Activated B cell treated with CpG ODN at 0.5 μM for 24 hours (primary cell): ENCODE measurements around the gene PAFAH2. TPM values are rescaled to one million over a fixed set of nuclear protein-coding genes. Genes with fewer than 3 reads are reported as not detected.

Experiments used
- ATAC-seq: fragments of 200-7000 bp; cut with Tn5 transposase; one replicate; pipeline ENCODE4 v1.10.0; 2021; ENCODE audit warnings: low read depth, mild to moderate bottlenecking, moderate library complexity
- CTCF ChIA-PET: fragments of 350-600 bp; sonication (Branson Sonifier 250); formaldehyde crosslinking; loops from one replicate; lab custom pipeline; 2021; ENCODE audit warnings: antibody characterized with exemption; lab: Charles Lee
- POLR2A ChIA-PET: fragments of 350-600 bp; sonication (Branson Sonifier 250); formaldehyde crosslinking; loops from one replicate; lab custom pipeline; 2021; ENCODE audit warnings: antibody characterized with exemption; lab: Charles Lee
- DNase-seq: peaks from one replicate; pipeline ENCODE4 v3.0.0; 2022
- H3K27ac Mint-ChIP-seq: one replicate; pipeline ENCODE4 v1.8.0; 2020; ENCODE audit warnings: mixed read lengths
- H3K27me3 Mint-ChIP-seq: one replicate; pipeline ENCODE4 v1.8.0; 2021; ENCODE audit warnings: mixed read lengths
- H3K36me3 Mint-ChIP-seq: one replicate; pipeline ENCODE4 v1.8.0; 2021; ENCODE audit warnings: low read depth, mixed read lengths
- H3K4me1 Mint-ChIP-seq: one replicate; pipeline ENCODE4 v1.8.0; 2021; ENCODE audit warnings: mixed read lengths
- H3K4me3 Mint-ChIP-seq: one replicate; pipeline ENCODE4 v1.8.0; 2020; ENCODE audit warnings: mild to moderate bottlenecking, mixed read lengths
- H3K9me3 Mint-ChIP-seq: one replicate; pipeline ENCODE4 v1.8.0; 2020; ENCODE audit warnings: mixed read lengths
- intact Hi-C: fragments of 100-400 bp; cut with micrococcal nuclease; formaldehyde crosslinking; loops from one replicate; pipeline ENCODE4 v1.15.1; 2024
- total RNA-seq: library from RNA; stranded (reverse); gene quantifications from 2 replicates; pipeline ENCODE4 v1.2.3, GENCODE V29; 2022
- TF ChIP-seq, protein P1 (sequence below): fragments of 200-600 bp; IDR thresholded peaks from one replicate; pipeline ENCODE4 v1.8.0; 2022; ENCODE audit warnings: antibody characterized with exemption, mild to moderate bottlenecking

PAFAH2 gene
- total RNA-seq, 1 donor from 2014 or later: 5.4 TPM

DNA sequence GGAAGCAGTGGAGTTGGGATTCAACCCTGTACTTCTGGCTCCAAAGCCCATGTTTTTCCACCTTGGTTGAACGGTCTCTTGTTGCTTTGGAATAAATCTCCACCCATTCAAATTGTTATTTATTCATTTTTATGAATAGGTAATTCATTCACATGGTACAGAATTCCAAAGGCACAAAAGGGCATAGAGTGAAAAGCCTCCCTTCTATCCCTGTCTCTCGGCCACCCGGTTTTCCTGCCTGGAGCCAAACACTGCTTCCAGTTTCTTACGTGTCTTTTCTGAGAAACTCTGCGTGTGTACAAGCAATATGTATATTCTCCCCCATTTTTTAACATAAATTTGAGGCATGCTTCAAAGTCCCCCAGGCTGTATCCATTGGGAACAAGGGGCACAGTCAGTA is 27.7 kb upstream of the PAFAH2 start:
- ChIA-PET POLR2A (no interaction called here), CTCF (no interaction called here)
- ATAC-seq: no peak
- Mint-ChIP-seq H3K27me3 (peaks cover 13% of the 10 kb centered on the region), H3K27ac (no peak overlapping the region), H3K4me1 (no peaks in the 10 kb centered on the region), H3K9me3 (no peaks in the 10 kb centered on the region), H3K36me3 (no peaks in the 10 kb centered on the region), H3K4me3 (no peak overlapping the region)
- TF ChIP-seq, protein P1, sequence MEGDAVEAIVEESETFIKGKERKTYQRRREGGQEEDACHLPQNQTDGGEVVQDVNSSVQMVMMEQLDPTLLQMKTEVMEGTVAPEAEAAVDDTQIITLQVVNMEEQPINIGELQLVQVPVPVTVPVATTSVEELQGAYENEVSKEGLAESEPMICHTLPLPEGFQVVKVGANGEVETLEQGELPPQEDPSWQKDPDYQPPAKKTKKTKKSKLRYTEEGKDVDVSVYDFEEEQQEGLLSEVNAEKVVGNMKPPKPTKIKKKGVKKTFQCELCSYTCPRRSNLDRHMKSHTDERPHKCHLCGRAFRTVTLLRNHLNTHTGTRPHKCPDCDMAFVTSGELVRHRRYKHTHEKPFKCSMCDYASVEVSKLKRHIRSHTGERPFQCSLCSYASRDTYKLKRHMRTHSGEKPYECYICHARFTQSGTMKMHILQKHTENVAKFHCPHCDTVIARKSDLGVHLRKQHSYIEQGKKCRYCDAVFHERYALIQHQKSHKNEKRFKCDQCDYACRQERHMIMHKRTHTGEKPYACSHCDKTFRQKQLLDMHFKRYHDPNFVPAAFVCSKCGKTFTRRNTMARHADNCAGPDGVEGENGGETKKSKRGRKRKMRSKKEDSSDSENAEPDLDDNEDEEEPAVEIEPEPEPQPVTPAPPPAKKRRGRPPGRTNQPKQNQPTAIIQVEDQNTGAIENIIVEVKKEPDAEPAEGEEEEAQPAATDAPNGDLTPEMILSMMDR: no peak
- intact Hi-C loops: no loop called here
- DNase-seq: no peak

GRCh38 chr1:26025060-26025459 is 27.2 kb upstream of the PAFAH2 start:
- DNase-seq: no peak
- Mint-ChIP-seq H3K27me3 (peaks cover 13% of the 10 kb centered on the region), H3K27ac (no peak overlapping the region), H3K4me3 (no peak overlapping the region), H3K4me1 (no peaks in the 10 kb centered on the region), H3K9me3 (no peaks in the 10 kb centered on the region), H3K36me3 (no peaks in the 10 kb centered on the region)
- CTCF ChIA-PET: no interaction called here
- POLR2A ChIA-PET: no interaction called here
- TF ChIP-seq, protein P1: no peak
- intact Hi-C loops: no loop called here
- ATAC-seq: no peak

DNA sequence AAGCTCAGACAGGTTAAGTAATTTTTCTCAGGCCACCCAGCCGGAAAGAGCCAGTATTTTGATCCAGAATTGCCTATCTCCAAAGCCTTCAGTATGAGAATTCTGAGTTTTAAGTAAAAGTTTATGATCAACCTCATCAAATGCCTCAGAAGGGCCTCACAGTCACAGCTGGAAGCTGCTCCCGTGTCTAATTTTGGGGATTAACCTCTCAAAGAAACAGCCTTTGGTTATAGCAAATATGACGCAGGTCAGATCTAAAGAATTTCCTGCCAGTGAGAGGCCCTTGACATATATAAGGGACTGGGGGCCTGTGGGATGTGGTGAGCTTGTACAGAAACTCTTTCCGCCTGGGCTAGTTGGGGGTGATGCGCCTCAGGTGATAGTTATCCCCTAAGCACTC is 26.0 kb upstream of the PAFAH2 start:
- DNase-seq (no peak), ATAC-seq (no peak)
- TF ChIP-seq, protein P1: no peak
- H3K4me3 Mint-ChIP-seq: no peak overlapping the region
- H3K36me3 Mint-ChIP-seq: no peaks in the 10 kb centered on the region
- ChIA-PET POLR2A (no interaction called here), CTCF (no interaction called here)
- H3K27me3 Mint-ChIP-seq: peaks cover 6% of the 10 kb centered on the region
- H3K4me1 Mint-ChIP-seq: no peaks in the 10 kb centered on the region
- intact Hi-C loops: no loop called here
- no peak overlapping the region for H3K27ac Mint-ChIP-seq
- H3K9me3 Mint-ChIP-seq: no peaks in the 10 kb centered on the region

DNA sequence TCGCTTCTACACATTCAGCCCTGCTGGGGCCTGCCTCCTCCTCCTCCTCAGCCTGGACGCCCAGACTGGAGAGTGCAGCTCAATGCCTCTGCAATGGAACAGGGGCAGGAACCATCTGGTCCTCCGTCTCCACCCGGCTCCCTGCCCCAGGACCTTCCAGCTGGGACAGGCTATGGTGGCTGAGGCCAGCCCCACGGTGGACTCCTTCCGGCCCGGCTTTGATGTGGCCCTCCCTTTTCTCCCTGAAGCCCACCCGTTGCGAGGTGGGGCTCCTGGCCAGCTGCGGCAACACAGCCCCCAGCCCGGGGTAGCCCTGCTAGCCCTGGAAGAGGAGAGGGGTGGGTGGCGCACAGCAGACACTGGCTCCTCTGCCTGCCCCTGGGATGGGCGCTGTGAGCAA is 25.1 kb upstream of the PAFAH2 start:
- H3K36me3 Mint-ChIP-seq: no peaks in the 10 kb centered on the region
- DNase-seq (no peak), ATAC-seq (no peak)
- intact Hi-C loops: no loop called here
- H3K27me3 Mint-ChIP-seq: peaks cover 6% of the 10 kb centered on the region
- ChIA-PET CTCF (no interaction called here), POLR2A (no interaction called here)
- H3K9me3 Mint-ChIP-seq: no peaks in the 10 kb centered on the region
- H3K4me3 Mint-ChIP-seq: no peak overlapping the region
- H3K27ac Mint-ChIP-seq: no peak overlapping the region
- TF ChIP-seq, protein P1: no peak
- H3K4me1 Mint-ChIP-seq: no peaks in the 10 kb centered on the region

GRCh38 chr1:26022404-26022779 is 24.5 kb upstream of the PAFAH2 start:
- POLR2A ChIA-PET: interaction anchor here (0.7 kb wide), 1 partner anchor 36 kb away, joined by 6 read pairs; no protein-coding TSS in a partner anchor
- no peak overlapping the region for H3K27ac Mint-ChIP-seq

More at GRCh38 chr1:26022404-26022779, 24.5 kb upstream of the PAFAH2 start:
- Mint-ChIP-seq H3K4me3 (no peak overlapping the region), H3K36me3 (no peaks in the 10 kb centered on the region), H3K4me1 (no peaks in the 10 kb centered on the region), H3K9me3 (no peaks in the 10 kb centered on the region), H3K27me3 (peaks cover 6% of the 10 kb centered on the region)
- no peak for ATAC-seq
- DNase-seq: no peak
- CTCF ChIA-PET: no interaction called here
- TF ChIP-seq, protein P1: no peak
- intact Hi-C loops: no loop called here
